AG04450 (cell line): Measurements from ENCODE around the gene ARL15. TPM values are rescaled to one million over a fixed set of nuclear protein-coding genes. Genes with fewer than 3 reads are reported as not detected.
A peak's percentile ranks its signal among the peaks of the same experiment; 100 is the strongest.

Experiments
- CTCF ChIA-PET: fragments of 300-600, 350-600 bp; formaldehyde crosslinking; extraction: SDS; loops from one replicate; lab custom pipeline; 2022; ENCODE audit warnings: antibody characterized with exemption, inconsistent platforms; lab: Charles Lee
- POLR2A ChIA-PET: fragments of 350-600 bp; formaldehyde crosslinking; extraction: SDS; loops from one replicate; lab custom pipeline; 2021; ENCODE audit warnings: antibody characterized with exemption, inconsistent platforms; lab: Yijun Ruan, JAX
- DNase-seq: peaks from one replicate; pipeline ENCODE4 v3.0.0-alpha.2; 2011; ENCODE audit warnings: low read depth, low spot score
- H3K27ac ChIP-seq: one replicate; pipeline ENCODE4 v1.5.1; 2012; ENCODE audit warnings: low read depth, low read length, control low read depth
- H3K27me3 ChIP-seq: one replicate; pipeline ENCODE4 v1.6.0; 2012; ENCODE audit warnings: low read length; ENCODE audit not compliant: control insufficient read depth, insufficient read depth
- H3K4me3 ChIP-seq: 2 replicates; pipeline ENCODE4 v1.5.1; 2011; ENCODE audit warnings: mild to moderate bottlenecking, low read depth, low read length, control low read depth
- H3K9me3 ChIP-seq: 2 replicates; pipeline ENCODE4 v1.5.1; 2012; ENCODE audit warnings: low read length; ENCODE audit not compliant: control insufficient read depth, insufficient read depth
- polyA plus RNA-seq: library from polyadenylated mRNA; depleted of rRNA; stranded (reverse); fragments of >200 nt; gene quantifications from 2 replicates; pipeline ENCODE4 v1.2.3, GENCODE V29; 2011
- TF ChIP-seq, protein P1 (sequence below): IDR thresholded peaks from 2 replicates; pipeline ENCODE4 v1.5.1; 2011; ENCODE audit warnings: low read depth, low read length, control low read depth, inconsistent platforms

Gene ARL15
- polyA plus RNA-seq, 1 experiment = 16.0 TPM

DNA sequence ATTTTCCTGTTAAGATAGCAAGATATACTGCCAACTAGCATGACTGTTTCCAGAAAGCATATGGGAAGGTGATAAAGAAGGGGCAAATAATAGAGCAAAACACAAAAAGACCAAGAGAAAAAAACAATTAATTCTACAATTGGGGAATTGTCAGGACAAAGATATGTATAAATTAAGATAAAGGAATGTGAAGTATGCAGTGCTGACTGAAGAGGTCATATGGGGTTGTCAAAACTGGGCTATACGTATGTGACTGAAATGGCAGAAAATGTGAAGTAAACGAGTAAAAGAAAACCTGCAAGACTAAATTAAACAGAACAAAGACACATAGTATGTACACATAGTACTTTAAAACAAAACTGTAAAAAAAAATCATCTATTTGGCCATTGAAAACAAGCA is 222.3 kb downstream of the ARL15 start:
- DNase-seq = no peak

DNA sequence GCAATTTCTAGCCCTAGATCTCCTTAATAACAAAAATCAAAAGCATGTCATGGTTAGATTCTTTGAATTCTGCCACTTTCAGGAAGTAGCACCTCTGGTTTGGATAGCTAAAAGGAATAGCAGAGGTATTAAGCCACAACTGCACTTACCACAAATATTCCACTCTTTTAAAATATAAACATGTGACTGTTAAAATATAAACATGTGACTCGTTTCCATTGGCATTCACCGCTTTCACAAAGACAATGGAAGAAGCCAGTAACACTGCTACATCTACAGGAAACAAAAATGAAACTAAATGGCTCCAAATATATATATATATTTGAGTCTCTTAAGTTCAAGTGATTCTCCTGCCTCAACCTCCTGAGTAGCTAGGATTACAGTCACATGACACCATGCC is 222.9 kb downstream of the ARL15 start:
- TF ChIP-seq, protein P1, sequence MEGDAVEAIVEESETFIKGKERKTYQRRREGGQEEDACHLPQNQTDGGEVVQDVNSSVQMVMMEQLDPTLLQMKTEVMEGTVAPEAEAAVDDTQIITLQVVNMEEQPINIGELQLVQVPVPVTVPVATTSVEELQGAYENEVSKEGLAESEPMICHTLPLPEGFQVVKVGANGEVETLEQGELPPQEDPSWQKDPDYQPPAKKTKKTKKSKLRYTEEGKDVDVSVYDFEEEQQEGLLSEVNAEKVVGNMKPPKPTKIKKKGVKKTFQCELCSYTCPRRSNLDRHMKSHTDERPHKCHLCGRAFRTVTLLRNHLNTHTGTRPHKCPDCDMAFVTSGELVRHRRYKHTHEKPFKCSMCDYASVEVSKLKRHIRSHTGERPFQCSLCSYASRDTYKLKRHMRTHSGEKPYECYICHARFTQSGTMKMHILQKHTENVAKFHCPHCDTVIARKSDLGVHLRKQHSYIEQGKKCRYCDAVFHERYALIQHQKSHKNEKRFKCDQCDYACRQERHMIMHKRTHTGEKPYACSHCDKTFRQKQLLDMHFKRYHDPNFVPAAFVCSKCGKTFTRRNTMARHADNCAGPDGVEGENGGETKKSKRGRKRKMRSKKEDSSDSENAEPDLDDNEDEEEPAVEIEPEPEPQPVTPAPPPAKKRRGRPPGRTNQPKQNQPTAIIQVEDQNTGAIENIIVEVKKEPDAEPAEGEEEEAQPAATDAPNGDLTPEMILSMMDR = no peak
- Histone ChIP-seq H3K27ac (peak overlapping the region; percentile 89), H3K27me3 (no peaks in the 10 kb centered on the region), H3K9me3 (no peaks in the 10 kb centered on the region), H3K4me3 (no peak overlapping the region; the same call in 1 of the 2 replicates)
- ChIA-PET CTCF (no interaction called here), POLR2A (interaction anchor here (0.6 to 1.1 kb wide), 4 partner anchors 24 to 69 kb away, joined by 3 to 6 read pairs (median 4); no protein-coding TSS in a partner anchor)
- peak; percentile 85 for DNase-seq

More for the DNA sequence above, 222.3 kb downstream of the ARL15 start:
- Histone ChIP-seq H3K27ac (peak overlapping the region; percentile 89), H3K27me3 (no peaks in the 10 kb centered on the region), H3K9me3 (no peaks in the 10 kb centered on the region), H3K4me3 (no peak overlapping the region)
- CTCF ChIA-PET = no interaction called here
- POLR2A ChIA-PET = interaction anchor here (0.6 kb wide), 1 partner anchor 44 kb away, joined by 4 read pairs; no protein-coding TSS in a partner anchor
- TF ChIP-seq, protein P1 = no peak

DNA sequence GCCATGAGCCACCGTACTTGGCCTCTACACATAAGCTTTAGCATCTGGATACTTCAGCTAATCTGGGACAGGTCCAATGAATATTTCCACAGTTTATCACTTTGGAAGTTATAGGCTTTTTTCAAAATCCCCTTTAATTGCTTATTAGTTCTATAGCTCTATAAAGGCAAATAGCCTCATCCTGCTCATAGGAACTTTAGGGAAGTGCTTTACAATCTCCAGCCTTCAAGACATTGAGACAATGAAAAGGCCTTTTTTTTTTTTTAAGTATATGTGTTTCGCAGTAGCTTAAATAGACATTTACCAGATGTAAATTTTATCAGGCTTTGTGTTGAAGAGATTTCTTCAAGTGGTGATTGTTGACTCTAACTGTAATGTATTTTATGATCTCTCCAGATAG is 224.2 kb downstream of the ARL15 start:
- no peak overlapping the region for H3K27ac ChIP-seq
- no peak overlapping the region for H3K4me3 ChIP-seq
- H3K27me3 ChIP-seq = no peaks in the 10 kb centered on the region
- H3K9me3 ChIP-seq = no peaks in the 10 kb centered on the region
- ChIA-PET CTCF (interaction anchor here (0.6 kb wide), 1 partner anchor 415 kb away, joined by 3 read pairs; no protein-coding TSS in a partner anchor), POLR2A (no interaction called here)
- TF ChIP-seq, protein P1 = no peak
- DNase-seq = no peak

DNA sequence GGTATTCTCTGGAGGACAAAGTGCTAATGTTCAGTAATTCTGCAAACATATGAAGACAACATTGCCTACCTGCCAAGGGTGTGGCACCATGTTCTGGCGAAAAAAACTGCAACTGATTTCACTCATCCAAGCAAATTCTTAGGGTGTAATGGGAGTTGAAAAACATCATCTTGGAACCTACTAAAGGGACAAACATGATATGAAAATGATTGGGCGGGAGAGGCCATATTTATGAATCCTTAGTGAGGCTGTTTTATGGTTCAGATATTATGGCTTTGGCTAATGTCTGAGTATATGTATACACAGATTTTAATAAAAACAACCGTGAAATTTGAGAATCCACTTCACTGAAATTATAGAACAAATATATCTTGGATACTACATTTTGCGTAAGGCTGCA is 225.7 kb downstream of the ARL15 start:
- no peak for DNase-seq
- Histone ChIP-seq H3K4me3 (no peak overlapping the region), H3K27ac (no peak overlapping the region), H3K9me3 (no peaks in the 10 kb centered on the region), H3K27me3 (no peaks in the 10 kb centered on the region)
- TF ChIP-seq, protein P1 = no peak
- ChIA-PET POLR2A (interaction anchor here (0.7 kb wide), 1 partner anchor 77 kb away, joined by 5 read pairs; no protein-coding TSS in a partner anchor), CTCF (no interaction called here)

DNA sequence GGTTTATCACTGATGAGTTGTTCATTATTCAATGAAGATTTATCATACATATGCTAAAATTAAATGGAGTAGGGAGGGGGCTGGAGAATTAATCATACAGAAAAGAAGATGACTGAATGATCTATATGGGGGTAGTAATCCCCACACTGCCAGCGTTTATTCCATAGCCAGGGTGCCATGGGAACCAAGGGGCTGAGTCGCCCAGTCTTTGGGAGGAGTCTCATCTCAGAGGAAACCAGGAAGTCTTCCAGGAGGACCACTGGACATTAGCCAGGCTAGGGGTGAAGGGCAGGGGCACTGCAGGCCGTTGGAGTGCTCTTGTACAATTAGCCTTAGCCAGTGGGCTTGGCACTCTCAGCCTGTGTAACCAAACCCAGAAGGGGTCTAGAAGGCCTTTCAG is 226.5 kb downstream of the ARL15 start:
- TF ChIP-seq, protein P1 = no peak
- POLR2A ChIA-PET = no interaction called here
- Histone ChIP-seq H3K27ac (no peak overlapping the region), H3K4me3 (no peak overlapping the region), H3K27me3 (no peaks in the 10 kb centered on the region), H3K9me3 (no peaks in the 10 kb centered on the region)
- CTCF ChIA-PET = no interaction called here
- no peak for DNase-seq
